ENCODE results near the gene PEAK1.

DNA sequence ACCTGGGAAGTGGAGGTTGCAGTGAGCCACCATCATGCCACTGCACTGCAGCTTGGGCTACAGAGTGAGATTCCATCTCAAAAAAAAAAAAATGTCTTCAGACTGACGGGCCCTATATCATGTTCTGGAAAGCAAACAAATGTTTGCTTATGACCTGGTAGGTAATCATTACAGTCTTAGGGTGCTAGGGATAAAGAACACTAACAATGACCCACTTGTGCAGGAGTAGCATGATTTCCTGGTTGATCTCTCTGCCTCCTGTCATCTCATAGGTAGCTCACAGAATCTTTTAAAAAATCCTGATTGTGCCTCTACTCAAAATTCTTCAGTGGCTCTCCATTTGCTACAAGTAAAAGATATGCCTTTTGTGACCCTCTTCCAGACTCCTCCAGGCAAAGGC is 274.5 kb downstream of the PEAK1 start:
- TF ChIP-seq, protein P1, sequence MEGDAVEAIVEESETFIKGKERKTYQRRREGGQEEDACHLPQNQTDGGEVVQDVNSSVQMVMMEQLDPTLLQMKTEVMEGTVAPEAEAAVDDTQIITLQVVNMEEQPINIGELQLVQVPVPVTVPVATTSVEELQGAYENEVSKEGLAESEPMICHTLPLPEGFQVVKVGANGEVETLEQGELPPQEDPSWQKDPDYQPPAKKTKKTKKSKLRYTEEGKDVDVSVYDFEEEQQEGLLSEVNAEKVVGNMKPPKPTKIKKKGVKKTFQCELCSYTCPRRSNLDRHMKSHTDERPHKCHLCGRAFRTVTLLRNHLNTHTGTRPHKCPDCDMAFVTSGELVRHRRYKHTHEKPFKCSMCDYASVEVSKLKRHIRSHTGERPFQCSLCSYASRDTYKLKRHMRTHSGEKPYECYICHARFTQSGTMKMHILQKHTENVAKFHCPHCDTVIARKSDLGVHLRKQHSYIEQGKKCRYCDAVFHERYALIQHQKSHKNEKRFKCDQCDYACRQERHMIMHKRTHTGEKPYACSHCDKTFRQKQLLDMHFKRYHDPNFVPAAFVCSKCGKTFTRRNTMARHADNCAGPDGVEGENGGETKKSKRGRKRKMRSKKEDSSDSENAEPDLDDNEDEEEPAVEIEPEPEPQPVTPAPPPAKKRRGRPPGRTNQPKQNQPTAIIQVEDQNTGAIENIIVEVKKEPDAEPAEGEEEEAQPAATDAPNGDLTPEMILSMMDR (IDR thresholded peaks at IDR 0.05; ENCODE audit: insufficient read depth, low read length): no peak
- TF ChIP-seq POLR2AphosphoS5 (IDR thresholded peaks at IDR 0.05; ENCODE audit: low read depth) (no peak), GABPA (IDR thresholded peaks at IDR 0.05; ENCODE audit: low read depth) (no peak)
- TF ChIP-seq, protein P2, sequence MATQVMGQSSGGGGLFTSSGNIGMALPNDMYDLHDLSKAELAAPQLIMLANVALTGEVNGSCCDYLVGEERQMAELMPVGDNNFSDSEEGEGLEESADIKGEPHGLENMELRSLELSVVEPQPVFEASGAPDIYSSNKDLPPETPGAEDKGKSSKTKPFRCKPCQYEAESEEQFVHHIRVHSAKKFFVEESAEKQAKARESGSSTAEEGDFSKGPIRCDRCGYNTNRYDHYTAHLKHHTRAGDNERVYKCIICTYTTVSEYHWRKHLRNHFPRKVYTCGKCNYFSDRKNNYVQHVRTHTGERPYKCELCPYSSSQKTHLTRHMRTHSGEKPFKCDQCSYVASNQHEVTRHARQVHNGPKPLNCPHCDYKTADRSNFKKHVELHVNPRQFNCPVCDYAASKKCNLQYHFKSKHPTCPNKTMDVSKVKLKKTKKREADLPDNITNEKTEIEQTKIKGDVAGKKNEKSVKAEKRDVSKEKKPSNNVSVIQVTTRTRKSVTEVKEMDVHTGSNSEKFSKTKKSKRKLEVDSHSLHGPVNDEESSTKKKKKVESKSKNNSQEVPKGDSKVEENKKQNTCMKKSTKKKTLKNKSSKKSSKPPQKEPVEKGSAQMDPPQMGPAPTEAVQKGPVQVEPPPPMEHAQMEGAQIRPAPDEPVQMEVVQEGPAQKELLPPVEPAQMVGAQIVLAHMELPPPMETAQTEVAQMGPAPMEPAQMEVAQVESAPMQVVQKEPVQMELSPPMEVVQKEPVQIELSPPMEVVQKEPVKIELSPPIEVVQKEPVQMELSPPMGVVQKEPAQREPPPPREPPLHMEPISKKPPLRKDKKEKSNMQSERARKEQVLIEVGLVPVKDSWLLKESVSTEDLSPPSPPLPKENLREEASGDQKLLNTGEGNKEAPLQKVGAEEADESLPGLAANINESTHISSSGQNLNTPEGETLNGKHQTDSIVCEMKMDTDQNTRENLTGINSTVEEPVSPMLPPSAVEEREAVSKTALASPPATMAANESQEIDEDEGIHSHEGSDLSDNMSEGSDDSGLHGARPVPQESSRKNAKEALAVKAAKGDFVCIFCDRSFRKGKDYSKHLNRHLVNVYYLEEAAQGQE (IDR thresholded peaks at IDR 0.05; ENCODE audit: insufficient replicate concordance, low read depth): no peak
